SK-N-SH (cell line): ENCODE measurements around the gene CLDN15. TPM values are rescaled to one million over a fixed set of nuclear protein-coding genes. Genes with fewer than 3 reads are reported as not detected.

ENCODE experiments used
- CTCF ChIA-PET: fragments of 300-600, 350-600 bp; formaldehyde crosslinking; extraction: SDS; loops from one replicate; lab custom pipeline; 2021; lab: Yijun Ruan, JAX
- POLR2A ChIA-PET: fragments of 350-600 bp; sonication (Branson Sonifier 250); formaldehyde crosslinking; extraction: SDS; loops from one replicate; lab custom pipeline; 2020; ENCODE audit warnings: antibody characterized with exemption, inconsistent platforms; lab: Yijun Ruan, JAX
- DNase-seq: peaks from one replicate; pipeline ENCODE4 v3.0.0; 2012
- H2AFZ ChIP-seq: fragments of 200-600 bp; sonication (generic); 2 replicates; pipeline ENCODE4 v1.8.1; 2016; ENCODE audit warnings: antibody characterized with exemption, mild to moderate bottlenecking, low read depth
- H3F3A ChIP-seq: fragments of 200-600 bp; sonication (generic); replicated peaks from 2 replicates; pipeline ENCODE3; 2016; ENCODE audit warnings: antibody characterized with exemption, mild to moderate bottlenecking; ENCODE audit not compliant: insufficient read depth
- H3K27ac ChIP-seq, 2 experiments: fragments of 200-500 bp in 1 of 2; fragments of 200-600 bp in 1 of 2; sonication (Bioruptor generic) in 1 of 2; sonication (generic), shearing (Covaris generic) in 1 of 2; 2 replicates each; pipeline versions ENCODE4 v1.5.1 to v1.6.1; 2014 to 2016; ENCODE audit warnings: low read depth in 2 of 2, inconsistent platforms in 1 of 2, low read length in 1 of 2, mild to moderate bottlenecking in 1 of 2, mixed read lengths in 1 of 2
- H3K27me3 ChIP-seq: fragments of 200-600 bp; sonication (generic), shearing (Covaris generic); 2 replicates; pipeline ENCODE4 v1.6.1; 2016; ENCODE audit warnings: mixed run types; ENCODE audit not compliant: insufficient read depth
- H3K36me3 ChIP-seq, 2 experiments: fragments of 200-500 bp in 1 of 2; fragments of 200-600 bp in 1 of 2; sonication (Bioruptor generic) in 1 of 2; sonication (generic) in 1 of 2; replicated peaks in 1 of 2; 2 replicates each; pipeline versions ENCODE3 to v1.5.1; 2014 to 2016; ENCODE audit warnings: low read length in 1 of 2, mild to moderate bottlenecking in 1 of 2; ENCODE audit not compliant: insufficient read depth in 2 of 2, control insufficient read depth in 1 of 2
- H3K4me1 ChIP-seq, 2 experiments: fragments of 200-500 bp in 1 of 2; fragments of 200-600 bp in 1 of 2; sonication (Bioruptor generic) in 1 of 2; sonication (generic), shearing (Covaris generic) in 1 of 2; 2 replicates each; pipeline versions ENCODE4 v1.5.1 to v1.6.1; 2014 to 2016; ENCODE audit warnings: low read depth in 1 of 2, low read length in 1 of 2, mixed run types in 1 of 2; ENCODE audit not compliant: insufficient read depth in 2 of 2, control insufficient read depth in 1 of 2
- H3K4me2 ChIP-seq: fragments of 200-600 bp; sonication (generic), shearing (Covaris generic); 2 replicates; pipeline ENCODE4 v1.6.1; 2017; ENCODE audit warnings: mixed run types
- H3K4me3 ChIP-seq, 2 experiments: fragments of 200-500 bp in 1 of 2; fragments of 200-600 bp in 1 of 2; sonication (Bioruptor generic) in 1 of 2; sonication (generic), shearing (Covaris generic) in 1 of 2; 2 replicates each; pipeline versions ENCODE4 v1.5.1 to v1.8.1; 2014 to 2016; ENCODE audit warnings: low read depth in 2 of 2, inconsistent platforms in 1 of 2, low read length in 1 of 2, mild to moderate bottlenecking in 1 of 2, mixed read lengths in 1 of 2, moderate library complexity in 1 of 2
- H3K79me2 ChIP-seq: fragments of 200-600 bp; sonication (generic); 2 replicates; pipeline ENCODE4 v1.8.1; 2017; ENCODE audit warnings: mild to moderate bottlenecking; ENCODE audit not compliant: insufficient read depth
- H3K9ac ChIP-seq: fragments of 200-600 bp; sonication (generic); 2 replicates; pipeline ENCODE4 v1.6.1; 2017; ENCODE audit warnings: mixed run types
- H3K9me2 ChIP-seq: fragments of 200-600 bp; sonication (generic); 2 replicates; pipeline ENCODE4 v1.6.1; 2017; ENCODE audit warnings: mixed run types
- H3K9me3 ChIP-seq: fragments of 200-600 bp; sonication (generic); 2 replicates; pipeline ENCODE4 v1.6.1; 2017; ENCODE audit warnings: mixed run types, mild to moderate bottlenecking, moderate library complexity
- H4K20me1 ChIP-seq: fragments of 200-600 bp; sonication (generic); 2 replicates; pipeline ENCODE4 v1.6.1; 2017; ENCODE audit warnings: mild to moderate bottlenecking, mixed run types; ENCODE audit not compliant: insufficient read depth
- EZH2phosphoT487 ChIP-seq: fragments of 200-600 bp; sonication (generic); IDR thresholded peaks from 2 replicates; pipeline ENCODE4 v1.6.1; 2017; ENCODE audit warnings: low read depth, mixed run types, mild to moderate bottlenecking, antibody characterized with exemption, moderate library complexity, borderline replicate concordance
- MEF2A ChIP-seq: IDR thresholded peaks from 2 replicates; pipeline ENCODE4 v1.4.0; 2012; ENCODE audit warnings: low read depth, borderline replicate concordance
- MXI1 ChIP-seq: IDR thresholded peaks from 2 replicates; pipeline ENCODE4 v1.6.1; 2012; ENCODE audit warnings: mild to moderate bottlenecking, low read depth, low read length, improper control_type of control experiment
- NRF1 ChIP-seq: IDR thresholded peaks from 2 replicates; pipeline ENCODE4 v1.6.1; 2012; ENCODE audit warnings: low read depth, mild to moderate bottlenecking, low read length
- RAD21 ChIP-seq: IDR thresholded peaks from 2 replicates; pipeline ENCODE4 v1.6.1; 2012; ENCODE audit warnings: mild to moderate bottlenecking, low read length
- RCOR1 ChIP-seq: fragments of 150-350 bp; IDR thresholded peaks from 2 replicates; pipeline ENCODE4 v1.6.1; 2017; ENCODE audit warnings: antibody characterized with exemption, low read length
- RXRA ChIP-seq: IDR thresholded peaks from 2 replicates; pipeline ENCODE4 v1.4.0; 2012; ENCODE audit warnings: low read depth, mild to moderate bottlenecking, borderline replicate concordance
- TAF1 ChIP-seq: IDR thresholded peaks from 2 replicates; pipeline ENCODE4 v1.6.1; 2012; ENCODE audit warnings: low read depth, mild to moderate bottlenecking, low read length, moderate library complexity, borderline replicate concordance
- YY1 ChIP-seq: IDR thresholded peaks from 2 replicates; pipeline ENCODE4 v1.4.0; 2012; ENCODE audit warnings: low read depth, mild to moderate bottlenecking
- WGBS: methylation state at CpG from one replicate; pipeline ENCODE4 v1.1.6; 2017; ENCODE audit warnings: low lambda C conversion rate; 5-methylcytosine and 5-hydroxymethylcytosine counted together
- polyA plus RNA-seq, 3 experiments: library from polyadenylated mRNA; depleted of rRNA; stranded (reverse); fragments of >200 nt; gene quantifications; 2 replicates each; pipeline ENCODE4 v1.2.3, GENCODE V29; 2012
- TF ChIP-seq, protein P1 (sequence below): fragments of 200-600 bp; sonication (generic); IDR thresholded peaks from 2 replicates; pipeline ENCODE4 v1.6.1; 2017; ENCODE audit warnings: antibody characterized with exemption, mild to moderate bottlenecking, moderate library complexity
- TF ChIP-seq, protein P2 (sequence below): fragments of 150-350 bp; IDR thresholded peaks from 2 replicates; pipeline ENCODE4 v1.6.1; 2016; ENCODE audit warnings: mild to moderate bottlenecking, low read depth, low read length
- TF ChIP-seq, protein P3 (sequence below): IDR thresholded peaks from 2 replicates; pipeline ENCODE4 v1.4.0; 2012; ENCODE audit warnings: low read depth, borderline replicate concordance

CLDN15 gene
- polyA plus RNA-seq, 1 of the 3 experiments (the other 2 are of a cell fraction): 24.0 TPM

DNA sequence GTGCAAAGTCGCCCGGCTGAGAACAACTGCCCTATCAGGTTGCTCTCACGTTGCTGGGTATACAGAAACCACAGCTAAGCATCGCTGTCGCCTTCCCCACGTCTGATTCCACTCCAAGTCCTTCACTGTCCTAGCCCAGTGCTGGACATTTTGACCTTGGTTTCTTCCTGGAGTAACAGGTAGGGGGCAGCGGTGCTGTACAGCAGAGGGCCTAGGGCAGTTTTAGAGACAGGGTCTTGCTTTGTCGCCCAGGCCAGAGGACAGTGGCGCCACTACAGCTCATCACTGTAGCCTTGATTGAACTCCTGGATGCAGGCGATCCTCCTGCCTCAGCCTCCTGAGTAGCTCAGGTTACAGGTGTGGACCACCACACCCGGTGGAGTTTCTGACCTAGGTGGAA lies 2.6 kb downstream of the CLDN15 start:
- Histone ChIP-seq H3K36me3 (peaks cover 7 to 39% of the 10 kb centered on the region in 2 experiments), H3K4me3 (no peak overlapping the region), H3K9me3 (no peaks in the 10 kb centered on the region), H3K27me3 (no peaks in the 10 kb centered on the region), H3K9ac (no peak overlapping the region), H3K4me1 (peaks cover 0 to 5% of the 10 kb centered on the region in 2 experiments; a peak in 1 of 4 replicates), H3K9me2 (no peaks in the 10 kb centered on the region), H3K79me2 (no peaks in the 10 kb centered on the region), H3K27ac (no peak overlapping the region), H3F3A (peaks cover 6% of the 10 kb centered on the region), H3K4me2 (no peak overlapping the region), H4K20me1 (no peaks in the 10 kb centered on the region), H2AFZ (no peak overlapping the region)
- ChIA-PET POLR2A (interaction anchor here (0.7 to 3.4 kb wide), 4 partner anchors 9 to 17 kb away, joined by 3 to 15 read pairs (median 4); partner anchors contain the start of gene ZNHIT1), CTCF (interaction anchor here (0.6 to 4.7 kb wide), 15 partner anchors 9 to 307 kb away, joined by 3 to 30 read pairs (median 4); partner anchors contain the start of genes PLOD3 and ZNHIT1)
- 87% methylated on average over 11 of the region's 11 CpGs for WGBS
- TF ChIP-seq YY1 (no peak), RAD21 (peak; percentile 42), TAF1 (no peak)
- TF ChIP-seq, protein P1, sequence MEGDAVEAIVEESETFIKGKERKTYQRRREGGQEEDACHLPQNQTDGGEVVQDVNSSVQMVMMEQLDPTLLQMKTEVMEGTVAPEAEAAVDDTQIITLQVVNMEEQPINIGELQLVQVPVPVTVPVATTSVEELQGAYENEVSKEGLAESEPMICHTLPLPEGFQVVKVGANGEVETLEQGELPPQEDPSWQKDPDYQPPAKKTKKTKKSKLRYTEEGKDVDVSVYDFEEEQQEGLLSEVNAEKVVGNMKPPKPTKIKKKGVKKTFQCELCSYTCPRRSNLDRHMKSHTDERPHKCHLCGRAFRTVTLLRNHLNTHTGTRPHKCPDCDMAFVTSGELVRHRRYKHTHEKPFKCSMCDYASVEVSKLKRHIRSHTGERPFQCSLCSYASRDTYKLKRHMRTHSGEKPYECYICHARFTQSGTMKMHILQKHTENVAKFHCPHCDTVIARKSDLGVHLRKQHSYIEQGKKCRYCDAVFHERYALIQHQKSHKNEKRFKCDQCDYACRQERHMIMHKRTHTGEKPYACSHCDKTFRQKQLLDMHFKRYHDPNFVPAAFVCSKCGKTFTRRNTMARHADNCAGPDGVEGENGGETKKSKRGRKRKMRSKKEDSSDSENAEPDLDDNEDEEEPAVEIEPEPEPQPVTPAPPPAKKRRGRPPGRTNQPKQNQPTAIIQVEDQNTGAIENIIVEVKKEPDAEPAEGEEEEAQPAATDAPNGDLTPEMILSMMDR: peak; percentile 61
- peak; percentile 71 for DNase-seq

GRCh38 chr7:101234636-101235035 lies 3.0 kb downstream of the CLDN15 start:
- peaks cover 6% of the 10 kb centered on the region for H3F3A ChIP-seq
- TF ChIP-seq, protein P2, sequence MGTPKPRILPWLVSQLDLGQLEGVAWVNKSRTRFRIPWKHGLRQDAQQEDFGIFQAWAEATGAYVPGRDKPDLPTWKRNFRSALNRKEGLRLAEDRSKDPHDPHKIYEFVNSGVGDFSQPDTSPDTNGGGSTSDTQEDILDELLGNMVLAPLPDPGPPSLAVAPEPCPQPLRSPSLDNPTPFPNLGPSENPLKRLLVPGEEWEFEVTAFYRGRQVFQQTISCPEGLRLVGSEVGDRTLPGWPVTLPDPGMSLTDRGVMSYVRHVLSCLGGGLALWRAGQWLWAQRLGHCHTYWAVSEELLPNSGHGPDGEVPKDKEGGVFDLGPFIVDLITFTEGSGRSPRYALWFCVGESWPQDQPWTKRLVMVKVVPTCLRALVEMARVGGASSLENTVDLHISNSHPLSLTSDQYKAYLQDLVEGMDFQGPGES: no peak
- TF ChIP-seq RAD21 (no peak), MXI1 (no peak), YY1 (no peak), RCOR1 (no peak), NRF1 (no peak), EZH2phosphoT487 (no peak), MEF2A (no peak), RXRA (no peak)
- TF ChIP-seq, protein P3, sequence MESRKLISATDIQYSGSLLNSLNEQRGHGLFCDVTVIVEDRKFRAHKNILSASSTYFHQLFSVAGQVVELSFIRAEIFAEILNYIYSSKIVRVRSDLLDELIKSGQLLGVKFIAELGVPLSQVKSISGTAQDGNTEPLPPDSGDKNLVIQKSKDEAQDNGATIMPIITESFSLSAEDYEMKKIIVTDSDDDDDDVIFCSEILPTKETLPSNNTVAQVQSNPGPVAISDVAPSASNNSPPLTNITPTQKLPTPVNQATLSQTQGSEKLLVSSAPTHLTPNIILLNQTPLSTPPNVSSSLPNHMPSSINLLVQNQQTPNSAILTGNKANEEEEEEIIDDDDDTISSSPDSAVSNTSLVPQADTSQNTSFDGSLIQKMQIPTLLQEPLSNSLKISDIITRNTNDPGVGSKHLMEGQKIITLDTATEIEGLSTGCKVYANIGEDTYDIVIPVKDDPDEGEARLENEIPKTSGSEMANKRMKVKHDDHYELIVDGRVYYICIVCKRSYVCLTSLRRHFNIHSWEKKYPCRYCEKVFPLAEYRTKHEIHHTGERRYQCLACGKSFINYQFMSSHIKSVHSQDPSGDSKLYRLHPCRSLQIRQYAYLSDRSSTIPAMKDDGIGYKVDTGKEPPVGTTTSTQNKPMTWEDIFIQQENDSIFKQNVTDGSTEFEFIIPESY: no peak
- TF ChIP-seq, all 33 proteins: peak for 0
- Histone ChIP-seq H3K4me2 (no peak overlapping the region), H4K20me1 (no peaks in the 10 kb centered on the region), H3K9me3 (no peaks in the 10 kb centered on the region), H3K9ac (no peak overlapping the region), H3K27ac (no peak overlapping the region), H3K27me3 (no peaks in the 10 kb centered on the region), H3K4me1 (peaks cover 0 to 5% of the 10 kb centered on the region in 2 experiments; a peak in 1 of 4 replicates), H3K9me2 (no peaks in the 10 kb centered on the region), H2AFZ (no peak overlapping the region), H3K36me3 (peaks cover 7 to 36% of the 10 kb centered on the region in 2 experiments), H3K4me3 (no peak overlapping the region), H3K79me2 (no peaks in the 10 kb centered on the region)
- peak; percentile 41 for DNase-seq
- ChIA-PET POLR2A (interaction anchor here (0.6 to 3.4 kb wide), 5 partner anchors 9 to 1033 kb away, joined by 3 to 15 read pairs (median 3); partner anchors contain the start of gene ZNHIT1), CTCF (interaction anchor here (0.6 to 4.7 kb wide), 15 partner anchors 9 to 308 kb away, joined by 3 to 30 read pairs (median 4); partner anchors contain the start of genes PLOD3 and ZNHIT1)
- WGBS: 94% methylated on average over 5 of the region's 5 CpGs
